ENCODE measurements around the gene CRTAP. TPM values are rescaled to one million over a fixed set of nuclear protein-coding genes. Genes with fewer than 3 reads are reported as not detected.
"Not testable (repeated sequence)": the region's sequence is repeated elsewhere in the genome, so short reads cannot be mapped to it uniquely, and the experiment has no call there.

Gene CRTAP
- total RNA-seq, 2 experiments from 2014 or later: 31.7 to 34.2 TPM

DNA sequence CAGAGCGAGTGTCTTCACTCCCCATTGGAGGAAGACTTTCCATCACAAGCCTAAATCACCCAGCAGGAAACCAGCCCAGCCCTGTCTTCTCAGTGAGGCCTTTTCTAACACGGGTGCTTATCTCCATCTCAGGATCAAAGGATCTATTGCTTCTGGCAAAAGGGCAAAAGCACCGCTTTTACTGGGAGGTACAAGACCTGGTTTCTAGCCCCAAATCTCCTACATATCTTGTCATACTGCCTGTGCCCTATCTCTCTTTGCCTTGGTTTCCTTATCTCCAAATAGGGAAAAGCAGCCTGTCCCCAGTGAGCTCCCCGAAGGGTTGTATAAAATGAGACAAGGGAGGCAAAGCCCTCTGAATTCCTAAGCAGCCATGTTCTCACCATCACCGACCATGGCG, 22.1 kb upstream of the CRTAP start:
- Mint-ChIP-seq H3K27me3 (no peaks in the 10 kb centered on the region), H3K4me1 (peaks cover 66% of the 10 kb centered on the region), H3K9me3 (peaks cover 4% of the 10 kb centered on the region), H3K27ac (no peak overlapping the region), H3K36me3 (peaks cover 59% of the 10 kb centered on the region), H3K4me3 (no peak overlapping the region)
- no peak for DNase-seq

DNA sequence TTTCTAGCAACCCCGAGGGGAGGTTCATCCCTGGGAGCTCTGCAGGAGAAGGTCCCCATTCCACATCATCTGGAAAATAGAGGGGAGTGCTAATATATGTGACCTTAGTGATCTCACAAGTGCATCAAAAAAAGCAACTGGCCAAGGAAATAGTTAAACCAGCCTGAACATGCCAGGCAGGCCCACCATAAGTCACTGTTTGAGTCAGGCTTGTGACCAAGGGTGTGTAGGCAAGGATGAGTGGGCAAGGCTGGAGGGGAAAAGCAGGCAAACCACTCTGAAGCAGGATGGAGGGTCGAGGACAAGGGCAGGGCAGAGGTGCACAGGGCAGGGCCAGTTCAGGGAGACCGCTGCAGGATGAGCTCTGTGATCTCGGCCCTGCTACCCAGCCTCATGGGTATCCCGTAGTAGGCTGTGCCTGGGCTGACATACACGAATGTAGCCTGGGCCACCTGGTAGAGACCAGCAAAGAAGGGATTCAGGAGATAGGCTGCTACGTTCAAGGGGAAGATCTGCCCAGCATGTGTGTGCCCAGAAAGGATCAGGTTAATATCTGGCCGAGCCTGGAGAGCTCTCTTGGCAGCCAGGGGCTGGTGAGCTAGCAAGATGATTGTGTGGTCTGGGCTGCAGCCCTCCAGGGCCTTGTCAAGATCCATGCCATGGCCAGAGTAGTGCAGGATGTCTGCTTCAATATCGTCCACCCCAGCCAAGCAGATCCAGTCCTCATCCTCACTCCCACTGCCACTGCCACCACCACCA, 21.1 kb upstream of the CRTAP start:
- DNase-seq: no peak
- Mint-ChIP-seq H3K27ac (no peak overlapping the region), H3K9me3 (peaks cover 4% of the 10 kb centered on the region), H3K4me1 (peaks cover 64% of the 10 kb centered on the region), H3K4me3 (no peak overlapping the region), H3K36me3 (peaks cover 54% of the 10 kb centered on the region), H3K27me3 (no peaks in the 10 kb centered on the region)

DNA sequence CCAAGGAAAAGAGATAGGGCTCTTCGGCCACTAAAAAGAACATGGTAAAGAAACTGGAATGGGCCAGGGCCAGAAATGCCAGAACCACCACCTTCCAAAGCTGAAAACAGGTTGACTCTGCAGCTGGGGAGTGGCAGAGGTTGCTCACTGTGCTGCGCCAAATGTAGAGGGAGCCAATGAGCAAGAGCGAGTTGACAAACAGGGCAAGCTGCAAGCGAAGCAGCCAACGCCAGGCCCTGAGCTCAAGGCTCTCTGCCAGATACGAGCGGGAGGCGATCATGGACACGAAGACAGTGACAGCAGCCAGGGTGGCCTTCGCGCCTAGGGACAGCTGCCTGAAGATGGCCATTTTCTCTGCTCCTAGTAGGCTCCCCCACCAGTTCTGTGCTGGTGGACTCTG, 20.0 kb upstream of the CRTAP start:
- peaks cover 54% of the 10 kb centered on the region for H3K4me1 Mint-ChIP-seq
- H3K4me3 Mint-ChIP-seq: no peak overlapping the region
- H3K36me3 Mint-ChIP-seq: peaks cover 43% of the 10 kb centered on the region
- H3K27ac Mint-ChIP-seq: no peak overlapping the region
- no peaks in the 10 kb centered on the region for H3K9me3 Mint-ChIP-seq
- no peak for DNase-seq
- H3K27me3 Mint-ChIP-seq: no peaks in the 10 kb centered on the region

DNA sequence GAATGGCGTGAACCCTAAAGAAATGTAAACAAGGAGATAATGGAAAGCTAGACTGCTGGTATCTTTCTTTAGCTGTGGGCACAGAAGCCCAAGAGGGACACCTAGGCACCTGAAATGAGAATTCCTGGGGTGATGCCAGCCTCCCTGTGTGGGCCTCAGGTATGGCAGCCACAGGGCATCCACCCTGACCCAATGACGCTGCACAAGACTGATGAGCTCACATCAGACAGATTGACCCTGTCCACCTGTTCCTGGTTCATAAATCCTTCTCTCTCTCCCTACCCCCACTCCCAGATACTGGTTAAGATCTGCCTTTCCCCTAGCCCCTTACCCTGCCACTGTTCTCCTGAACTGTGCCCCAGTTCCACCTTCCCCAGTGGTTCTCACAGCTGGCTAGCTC, 18.4 kb upstream of the CRTAP start:
- H3K9me3 Mint-ChIP-seq: no peaks in the 10 kb centered on the region
- H3K27ac Mint-ChIP-seq: no peak overlapping the region
- H3K4me1 Mint-ChIP-seq: peaks cover 38% of the 10 kb centered on the region

DNA sequence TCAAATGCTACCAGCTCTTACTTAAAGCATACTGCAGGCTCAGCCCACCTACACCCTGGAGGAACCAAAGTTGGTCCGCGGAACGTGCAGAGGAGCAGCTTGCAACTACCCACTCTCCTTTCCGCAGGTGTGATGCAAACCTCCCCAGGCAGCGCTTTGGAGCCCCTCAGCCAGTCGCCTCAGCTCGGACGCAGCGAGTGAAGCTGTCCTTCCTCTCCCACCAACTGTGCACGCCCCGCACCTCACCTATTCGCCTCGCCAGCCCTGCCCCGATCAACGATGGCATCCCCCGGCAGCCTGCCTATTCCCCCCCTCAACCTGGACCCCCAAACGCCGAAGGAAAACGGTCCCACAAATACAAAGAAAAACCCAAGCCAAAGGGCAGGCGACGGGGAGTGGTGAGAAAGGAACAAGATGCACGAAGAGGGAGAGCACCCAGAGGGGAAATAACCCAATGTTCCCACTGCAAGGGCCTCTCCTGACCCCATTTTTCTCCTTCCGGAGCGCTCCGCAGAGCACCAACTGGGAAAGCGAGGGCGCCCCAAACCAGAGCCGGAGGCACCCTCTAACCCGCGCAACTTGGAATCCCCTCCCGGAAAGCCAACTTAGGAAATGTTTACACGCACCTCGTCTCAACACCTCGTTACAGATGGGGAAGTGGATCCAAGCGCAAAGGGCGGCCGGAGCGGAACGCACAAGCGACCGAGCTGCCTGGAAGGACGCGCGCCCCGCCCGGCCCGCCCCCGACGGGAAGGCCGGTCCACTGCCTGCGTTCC, 17.5 kb upstream of the CRTAP start:
- no peaks in the 10 kb centered on the region for H3K9me3 Mint-ChIP-seq
- peaks cover 23% of the 10 kb centered on the region for H3K36me3 Mint-ChIP-seq
- H3K4me3 Mint-ChIP-seq: peak overlapping the region; percentile 96
- H3K4me1 Mint-ChIP-seq: peaks cover 30% of the 10 kb centered on the region
- no peaks in the 10 kb centered on the region for H3K27me3 Mint-ChIP-seq
- peak overlapping the region; percentile 84 for H3K27ac Mint-ChIP-seq
- DNase-seq: peak; percentile 48

More for the DNA sequence above, 18.4 kb upstream of the CRTAP start:
- no peak for DNase-seq
- peak overlapping the region; percentile 96 for H3K4me3 Mint-ChIP-seq
- peaks cover 32% of the 10 kb centered on the region for H3K36me3 Mint-ChIP-seq
- no peaks in the 10 kb centered on the region for H3K27me3 Mint-ChIP-seq

DNA sequence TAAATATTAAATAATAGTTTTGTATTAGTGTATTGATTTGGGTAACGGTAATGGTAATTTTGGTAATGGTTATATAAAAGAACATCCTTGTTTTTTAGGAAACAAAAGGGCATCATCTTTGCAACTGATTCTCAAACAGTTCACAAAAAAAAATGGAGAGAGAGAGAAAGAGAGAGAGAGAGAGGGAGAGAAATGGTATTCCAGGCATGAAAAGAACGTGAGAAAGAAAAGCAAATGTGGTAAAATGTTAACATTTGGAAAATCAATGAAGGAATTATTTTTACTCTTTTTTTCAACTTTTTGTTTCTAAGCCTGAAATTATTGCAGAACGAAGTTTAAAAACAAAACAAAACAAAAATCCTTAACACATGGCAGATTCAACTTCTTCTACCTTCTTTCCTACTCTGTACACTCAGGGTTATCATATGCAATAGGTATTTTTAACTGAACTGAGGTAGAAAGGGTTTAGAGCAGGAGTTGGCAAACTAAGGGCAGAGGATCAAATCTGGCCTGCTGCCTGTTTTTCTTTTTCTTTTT, 14.6 kb upstream of the CRTAP start:
- Mint-ChIP-seq H3K27ac (no peak overlapping the region), H3K4me1 (peaks cover 14% of the 10 kb centered on the region), H3K9me3 (no peaks in the 10 kb centered on the region), H3K4me3 (no peak overlapping the region), H3K27me3 (peaks cover 14% of the 10 kb centered on the region), H3K36me3 (peaks cover 5% of the 10 kb centered on the region)
- no peak for DNase-seq

DNA sequence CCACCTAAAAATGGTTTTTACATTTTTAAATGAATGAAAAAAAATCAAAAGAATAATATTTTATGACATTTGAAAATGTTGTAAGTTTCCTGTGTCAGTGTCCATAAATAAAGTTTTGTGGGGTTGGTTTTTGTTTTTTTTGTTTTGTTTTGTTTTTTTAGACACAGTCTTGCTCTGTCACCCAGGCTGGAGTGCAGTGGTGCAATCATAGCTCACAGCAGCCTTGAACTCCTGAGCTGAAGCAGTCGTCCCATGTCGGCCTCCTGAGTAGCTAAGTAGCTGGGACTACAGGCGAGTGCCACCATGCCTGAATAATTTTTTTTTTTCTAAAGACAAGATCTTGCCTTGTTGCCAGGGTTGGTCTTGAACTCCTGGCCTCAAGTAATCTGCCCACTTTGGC, 14.1 kb upstream of the CRTAP start:
- H3K27me3 Mint-ChIP-seq: peaks cover 17% of the 10 kb centered on the region
- H3K4me1 Mint-ChIP-seq: peaks cover 10% of the 10 kb centered on the region
- H3K36me3 Mint-ChIP-seq: peaks cover 5% of the 10 kb centered on the region
- DNase-seq: no peak
- no peaks in the 10 kb centered on the region for H3K9me3 Mint-ChIP-seq
- H3K27ac Mint-ChIP-seq: no peak overlapping the region
- no peak overlapping the region for H3K4me3 Mint-ChIP-seq

DNA sequence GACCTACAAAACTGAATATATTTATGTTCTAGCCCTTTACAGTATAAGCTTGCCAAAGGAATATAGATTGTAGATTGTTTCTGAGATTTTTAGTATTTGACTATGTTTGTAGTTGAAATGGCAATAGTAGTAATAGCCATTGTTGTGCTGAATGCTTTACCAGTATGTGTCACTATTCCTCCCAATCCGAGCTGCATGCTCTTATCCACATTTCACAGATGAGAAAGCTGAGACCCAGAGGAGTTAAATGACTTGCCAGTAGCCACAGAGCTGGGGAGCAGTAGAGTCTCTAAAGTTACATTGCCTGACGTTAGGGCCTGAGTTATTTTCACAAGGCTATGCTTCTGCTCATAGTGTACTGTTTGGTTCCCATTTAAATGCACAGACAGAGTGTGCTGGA, 13.6 kb upstream of the CRTAP start:
- H3K27ac Mint-ChIP-seq: no peak overlapping the region
- no peak overlapping the region for H3K4me3 Mint-ChIP-seq
- H3K27me3 Mint-ChIP-seq: peaks cover 17% of the 10 kb centered on the region
- peaks cover 4% of the 10 kb centered on the region for H3K36me3 Mint-ChIP-seq
- peaks cover 9% of the 10 kb centered on the region for H3K4me1 Mint-ChIP-seq
- no peak for DNase-seq
- no peaks in the 10 kb centered on the region for H3K9me3 Mint-ChIP-seq

DNA sequence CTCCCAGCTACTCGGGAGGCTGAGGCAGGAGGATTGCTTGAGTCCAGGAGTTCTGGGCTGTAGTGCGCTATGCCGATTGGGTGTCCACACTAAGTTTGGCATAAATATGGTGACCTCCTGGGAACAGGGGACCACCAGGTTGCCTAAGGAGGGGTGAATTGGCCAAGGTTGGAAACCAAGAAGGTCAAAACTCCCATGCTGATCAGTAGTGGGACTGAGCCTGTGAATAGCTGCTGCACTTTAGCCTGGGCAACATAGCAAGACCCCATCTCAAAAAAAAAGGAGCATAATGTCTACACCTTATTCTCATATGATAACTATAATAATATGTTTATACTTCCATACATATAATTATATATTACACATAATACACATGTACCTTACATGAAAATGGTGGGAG, 10.8 kb upstream of the CRTAP start:
- Mint-ChIP-seq H3K27ac (no peak overlapping the region), H3K4me1 (no peaks in the 10 kb centered on the region), H3K36me3 (no peaks in the 10 kb centered on the region), H3K9me3 (no peaks in the 10 kb centered on the region), H3K4me3 (no peak overlapping the region), H3K27me3 (peaks cover 21% of the 10 kb centered on the region)
- DNase-seq: no peak

DNA sequence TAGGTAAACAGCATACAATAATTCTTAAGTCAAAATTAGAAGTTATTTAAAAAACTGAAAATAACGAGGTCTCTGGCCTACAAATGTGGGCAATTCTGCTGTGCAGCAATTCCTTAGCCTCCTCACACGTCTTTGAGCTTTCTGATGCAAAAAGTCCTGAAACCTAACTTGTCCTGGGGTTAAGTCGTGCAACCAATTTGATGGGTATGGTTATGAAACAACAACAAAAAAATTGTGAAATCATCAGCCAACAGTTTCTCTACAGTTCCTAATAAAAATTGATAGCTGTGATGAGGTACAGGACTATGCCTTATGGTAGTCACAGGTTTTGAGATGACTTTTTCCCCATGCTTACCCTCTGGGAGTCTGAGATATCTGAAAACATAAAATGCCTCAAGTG, 10.3 kb upstream of the CRTAP start:
- H3K4me1 Mint-ChIP-seq: no peaks in the 10 kb centered on the region
- H3K9me3 Mint-ChIP-seq: no peaks in the 10 kb centered on the region
- no peak overlapping the region for H3K27ac Mint-ChIP-seq
- H3K27me3 Mint-ChIP-seq: peaks cover 21% of the 10 kb centered on the region
- DNase-seq: no peak
- H3K36me3 Mint-ChIP-seq: no peaks in the 10 kb centered on the region
- no peak overlapping the region for H3K4me3 Mint-ChIP-seq

DNA sequence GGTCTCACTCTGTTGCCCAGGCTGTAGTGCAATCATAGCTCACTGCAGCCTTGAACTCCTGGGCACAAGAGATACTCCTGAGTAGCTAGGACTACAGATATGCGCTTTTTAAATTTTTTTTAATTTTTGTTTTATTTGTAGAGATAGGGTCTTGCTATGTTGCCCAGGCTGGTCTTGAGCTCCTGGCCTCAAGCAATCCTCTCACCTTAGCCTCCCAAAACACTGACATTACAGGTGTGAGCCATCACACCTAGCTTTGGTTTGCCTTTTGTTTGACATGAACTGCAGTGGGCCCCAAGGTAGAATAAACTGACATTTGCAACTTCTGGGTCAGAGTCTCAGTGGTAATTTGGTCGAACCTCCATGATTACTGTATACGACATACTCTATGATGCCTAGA, 9.0 kb upstream of the CRTAP start:
- Mint-ChIP-seq H3K36me3 (no peaks in the 10 kb centered on the region), H3K27me3 (peaks cover 21% of the 10 kb centered on the region), H3K27ac (no peak overlapping the region), H3K4me3 (no peak overlapping the region), H3K9me3 (no peaks in the 10 kb centered on the region), H3K4me1 (no peaks in the 10 kb centered on the region)
- no peak for DNase-seq

DNA sequence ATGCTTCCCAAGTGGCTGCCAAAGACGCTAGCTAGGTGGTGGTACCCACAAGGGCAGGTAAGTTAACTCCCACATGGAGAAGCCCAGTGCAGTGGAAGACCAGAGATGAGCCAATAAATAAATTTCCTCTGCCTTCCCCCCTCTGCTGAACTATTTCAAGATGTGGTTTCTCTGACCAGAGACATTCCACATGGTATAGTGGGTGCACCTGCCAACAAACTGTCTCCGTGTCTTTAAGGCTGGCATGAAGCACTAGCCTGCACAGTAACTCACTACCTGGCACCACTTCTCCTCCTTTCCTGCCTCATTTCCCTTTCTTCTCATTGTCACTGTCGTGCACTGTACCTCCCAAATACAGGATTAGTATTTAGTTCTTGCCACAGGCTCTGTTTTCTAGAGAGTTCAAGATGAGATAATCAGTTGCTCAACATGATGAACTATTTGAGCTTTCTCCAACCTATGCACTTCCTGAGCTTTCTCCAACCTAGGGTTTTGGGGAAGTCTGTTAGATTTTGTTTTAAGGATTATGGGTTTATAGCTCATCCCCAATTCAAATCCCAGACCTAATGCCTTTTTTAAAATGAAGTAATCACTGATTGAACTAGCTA, 8.4 kb upstream of the CRTAP start:
- Mint-ChIP-seq H3K4me1 (no peaks in the 10 kb centered on the region), H3K27ac (no peak overlapping the region), H3K4me3 (no peak overlapping the region), H3K36me3 (no peaks in the 10 kb centered on the region), H3K27me3 (peaks cover 21% of the 10 kb centered on the region), H3K9me3 (no peaks in the 10 kb centered on the region)
- DNase-seq: no peak

DNA sequence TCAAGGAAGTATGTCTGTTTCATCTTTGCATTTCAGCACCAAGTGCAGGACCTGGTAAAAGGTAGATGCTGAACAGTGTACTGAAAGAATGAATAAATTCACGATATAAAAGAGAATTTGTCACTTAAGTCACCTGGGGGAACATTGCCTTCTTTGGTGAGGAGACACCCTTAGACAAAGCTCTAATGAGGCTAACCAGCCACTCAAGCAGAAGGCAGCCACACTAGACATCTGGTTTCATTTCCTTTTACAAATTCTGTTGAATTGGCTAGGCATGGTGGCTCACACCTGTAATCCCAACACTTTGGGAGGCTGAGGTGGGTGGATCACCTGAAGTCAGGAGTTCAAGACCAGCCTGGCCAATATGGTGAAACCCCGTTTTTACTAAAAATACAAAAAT, 7.0 kb upstream of the CRTAP start:
- not testable (repeated sequence) for H3K4me3 Mint-ChIP-seq, H3K9me3 Mint-ChIP-seq, H3K4me1 Mint-ChIP-seq, DNase-seq, H3K36me3 Mint-ChIP-seq, H3K27ac Mint-ChIP-seq
- H3K27me3 Mint-ChIP-seq: peaks cover 21% of the 10 kb centered on the region

DNA sequence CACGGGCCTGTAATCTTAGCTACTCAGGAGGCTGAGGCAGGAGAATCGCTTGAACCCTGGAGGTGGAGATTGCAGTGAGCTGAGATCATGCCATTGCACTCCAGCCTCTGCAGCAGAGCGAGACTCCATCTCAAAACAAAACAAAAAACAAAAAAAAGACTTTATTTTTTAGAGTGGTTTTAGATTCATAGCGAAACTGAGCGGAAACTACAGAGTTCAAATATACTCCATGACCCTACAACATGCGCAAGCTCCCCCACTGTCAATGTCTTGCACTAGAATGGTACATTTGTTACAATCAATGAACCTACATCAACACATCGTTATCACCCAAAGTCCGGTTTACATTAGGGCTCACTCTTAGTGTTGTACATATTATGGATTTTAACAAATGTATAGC, 2.2 kb upstream of the CRTAP start:
- DNase-seq: no peak
- H3K27me3 Mint-ChIP-seq: no peaks in the 10 kb centered on the region
- peaks cover 19% of the 10 kb centered on the region for H3K4me1 Mint-ChIP-seq
- H3K27ac Mint-ChIP-seq: no peak overlapping the region
- H3K4me3 Mint-ChIP-seq: no peak overlapping the region
- H3K9me3 Mint-ChIP-seq: no peaks in the 10 kb centered on the region
- no peaks in the 10 kb centered on the region for H3K36me3 Mint-ChIP-seq

DNA sequence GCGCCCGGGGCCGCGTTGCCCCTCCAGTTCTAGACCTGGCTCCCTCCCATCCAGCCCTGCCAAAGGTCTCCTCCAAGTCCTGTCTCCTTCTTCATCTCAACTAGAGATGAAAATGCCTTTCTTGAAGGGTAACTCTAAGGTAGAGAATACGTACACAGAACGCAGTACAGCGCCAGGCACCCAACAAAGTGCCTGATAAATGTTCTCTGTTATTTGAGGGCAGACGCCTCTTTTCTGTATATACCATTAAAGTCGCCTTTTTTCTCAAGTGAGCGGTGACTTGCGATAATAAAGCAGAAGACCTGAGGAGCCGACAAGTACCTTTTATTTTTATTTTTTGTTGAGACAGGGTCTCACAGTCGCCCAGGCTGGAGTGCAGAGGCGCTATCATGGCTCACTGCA, 809 bp downstream of the CRTAP start:
- H3K36me3 Mint-ChIP-seq: no peaks in the 10 kb centered on the region
- H3K4me1 Mint-ChIP-seq: peaks cover 19% of the 10 kb centered on the region
- peak overlapping the region; percentile 78 for H3K4me3 Mint-ChIP-seq
- peak overlapping the region; percentile 28 for H3K27ac Mint-ChIP-seq
- no peaks in the 10 kb centered on the region for H3K27me3 Mint-ChIP-seq
- DNase-seq: no peak
- H3K9me3 Mint-ChIP-seq: no peaks in the 10 kb centered on the region
